ENCODE data around the gene CHPF.

Gene CHPF

DNA sequence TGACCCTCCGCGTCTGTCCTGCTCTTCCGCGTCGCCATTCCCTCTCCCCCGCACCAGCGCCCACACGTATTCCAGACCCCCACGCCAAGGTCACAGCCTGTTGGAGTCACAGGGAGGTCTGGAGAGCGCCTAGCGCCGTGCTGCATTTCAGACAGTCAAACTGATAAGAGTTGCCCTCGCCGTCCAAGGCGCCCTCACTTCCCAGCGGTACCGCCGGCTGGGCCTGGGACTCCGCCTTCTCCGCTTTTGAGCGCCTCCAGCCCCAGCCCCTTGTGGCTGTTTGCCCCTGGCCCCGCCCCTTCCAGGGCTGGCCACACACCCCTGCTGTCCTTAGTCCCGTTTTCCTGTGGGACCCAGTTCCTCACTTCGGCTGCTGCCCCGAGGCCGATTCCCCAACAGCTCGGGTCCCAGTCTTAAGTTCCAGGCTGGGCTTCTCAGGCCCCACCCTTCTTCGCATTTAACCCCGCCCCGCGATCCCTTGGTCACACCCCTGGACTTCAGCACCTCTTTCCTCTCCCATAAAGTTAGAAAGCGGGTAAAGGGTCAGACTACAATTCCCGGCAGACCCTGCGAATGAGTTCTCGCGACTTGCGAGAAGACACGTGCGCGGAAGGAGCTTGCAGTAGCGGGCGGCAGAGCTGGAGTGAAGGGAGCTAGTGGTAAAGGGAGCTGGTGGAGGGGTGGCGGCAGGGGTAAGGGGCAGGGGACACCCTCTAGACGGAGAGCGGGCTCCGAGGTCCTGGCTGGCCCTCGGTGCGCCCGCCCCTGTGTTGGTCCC, 45.1 kb downstream of the CHPF start, which contains the start of gene GMPPA:
TSS of gene GMPPA (plus strand) at position 612 of the 778 bp plus-strand sequence. CDS start 1,085 bp downstream, outside the sequence.
- Histone ChIP-seq H3K36me3 (ENCODE audit: control insufficient read depth in 2 of 2, insufficient read depth in 2 of 2, low read length in 2 of 2) (peaks cover 7% of the 10 kb centered on the region in 2 donors), H3K4me3 (ENCODE audit: low read length in 2 of 2) (peak within 1 kb of the TSS; percentile 90 to 95), H3K27me3 (ENCODE audit: control insufficient read depth in 2 of 2, insufficient read depth in 2 of 2, low read length in 2 of 2) (peaks cover 28 to 36% of the 10 kb centered on the region in 2 donors), H3K27ac (ENCODE audit: low read depth in 2 of 2, low read length in 2 of 2) (peak within 1 kb of the TSS; percentile 99 to 100), H3K9ac (ENCODE audit: low read depth in 1 of 2, low read length in 2 of 2) (peak within 1 kb of the TSS; percentile 98 to 99), H3K9me3 (ENCODE audit: control insufficient read depth in 2 of 2, low read length in 2 of 2) (no peaks in the 10 kb centered on the region), H3K4me1 (ENCODE audit: control insufficient read depth in 2 of 2, insufficient read depth in 2 of 2, low read length in 2 of 2) (peaks cover 14 to 26% of the 10 kb centered on the region in 2 donors)

DNA sequence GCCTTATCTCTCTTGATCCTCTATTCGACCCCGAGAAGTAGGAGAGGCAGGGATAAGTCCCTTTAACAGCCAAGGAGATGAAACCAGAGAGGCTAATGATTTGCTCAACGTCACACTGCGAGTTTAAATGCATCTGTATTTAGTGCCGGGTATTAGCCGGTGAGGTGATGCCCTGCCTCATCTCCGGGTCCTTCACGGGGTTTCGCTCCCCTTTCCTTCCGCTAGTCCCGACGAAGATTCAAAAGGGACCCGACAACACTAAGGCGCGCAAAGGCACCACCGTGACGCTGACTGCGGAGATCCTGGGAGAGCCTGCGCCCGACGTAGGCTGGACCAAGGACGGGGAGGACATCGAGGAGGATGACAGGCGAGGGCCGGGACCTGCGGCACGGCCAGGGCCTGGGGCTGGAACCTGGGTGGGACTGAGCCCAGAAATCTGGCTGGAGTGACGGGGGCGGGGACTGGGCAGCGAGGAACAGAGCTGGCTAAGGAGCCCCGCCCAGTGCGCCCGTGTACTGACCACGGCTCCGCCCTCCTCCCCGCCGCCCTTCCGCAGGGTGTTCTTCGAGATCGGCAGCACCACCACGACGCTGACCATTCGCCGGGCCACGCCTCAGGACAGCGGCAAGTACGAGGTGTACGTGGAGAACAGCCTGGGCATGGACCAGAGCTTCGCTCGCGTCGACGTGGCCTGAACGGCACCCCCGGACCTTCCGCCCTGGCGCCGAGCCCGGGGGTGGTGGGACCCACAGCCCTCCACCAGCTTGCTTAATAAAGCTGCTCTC, 45.9 kb downstream of the CHPF start:
- peak overlapping the region; percentile 99 to 100 for H3K27ac ChIP-seq (ENCODE audit: low read depth in 2 of 2, low read length in 2 of 2)
- H3K9ac ChIP-seq (ENCODE audit: low read depth in 1 of 2, low read length in 2 of 2), result peak overlapping the region; percentile 98 to 99
- H3K9me3 ChIP-seq (ENCODE audit: control insufficient read depth in 2 of 2, low read length in 2 of 2), result no peaks in the 10 kb centered on the region
- H3K4me1 ChIP-seq (ENCODE audit: control insufficient read depth in 2 of 2, insufficient read depth in 2 of 2, low read length in 2 of 2), result peaks cover 14 to 26% of the 10 kb centered on the region in 2 donors
- H3K27me3 ChIP-seq (ENCODE audit: control insufficient read depth in 2 of 2, insufficient read depth in 2 of 2, low read length in 2 of 2), result peaks cover 28 to 36% of the 10 kb centered on the region in 2 donors
- peaks cover 4 to 5% of the 10 kb centered on the region in 2 donors for H3K36me3 ChIP-seq (ENCODE audit: control insufficient read depth in 2 of 2, insufficient read depth in 2 of 2, low read length in 2 of 2)
- H3K4me3 ChIP-seq (ENCODE audit: low read length in 2 of 2), result peak overlapping the region; percentile 90 to 95

DNA sequence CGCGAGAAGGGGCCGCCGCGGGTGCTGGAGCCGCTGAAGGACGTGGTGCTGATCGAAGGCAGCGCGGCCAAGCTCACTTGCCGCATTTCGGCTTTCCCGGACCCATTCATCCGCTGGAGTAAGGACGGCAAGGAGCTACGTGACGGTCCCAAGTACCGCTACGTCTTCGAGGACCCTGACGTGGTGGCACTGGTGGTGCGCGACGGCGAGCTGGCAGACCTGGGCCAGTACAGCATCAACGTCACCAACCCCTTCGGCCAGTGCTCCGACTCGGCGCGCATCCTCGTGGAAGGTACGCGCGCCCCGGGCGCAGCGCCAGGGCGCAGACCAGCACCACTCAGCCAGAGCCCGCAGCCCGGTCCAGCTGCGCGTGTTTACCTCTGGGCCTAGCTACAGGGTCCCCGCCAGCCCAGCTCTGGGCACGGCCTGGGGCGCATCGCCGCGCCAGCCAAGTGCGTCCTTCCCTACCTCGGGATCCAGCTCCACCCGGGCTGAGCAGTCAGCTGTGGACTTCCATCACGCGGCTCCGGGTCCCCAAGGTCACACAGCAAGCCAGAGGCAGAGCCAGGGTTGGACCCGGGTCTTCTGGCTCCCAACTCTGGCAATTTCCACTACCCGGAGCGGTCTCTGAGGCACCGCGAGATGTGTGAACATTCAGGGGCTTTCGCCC, 46.6 kb downstream of the CHPF start:
- Histone ChIP-seq H3K4me1 (ENCODE audit: control insufficient read depth in 2 of 2, insufficient read depth in 2 of 2, low read length in 2 of 2) (peaks cover 14 to 26% of the 10 kb centered on the region in 2 donors), H3K27ac (ENCODE audit: low read depth in 2 of 2, low read length in 2 of 2) (peak overlapping the region; percentile 99 to 100), H3K27me3 (ENCODE audit: control insufficient read depth in 2 of 2, insufficient read depth in 2 of 2, low read length in 2 of 2) (peaks cover 30 to 36% of the 10 kb centered on the region in 2 donors), H3K9me3 (ENCODE audit: control insufficient read depth in 2 of 2, low read length in 2 of 2) (no peaks in the 10 kb centered on the region), H3K9ac (ENCODE audit: low read depth in 1 of 2, low read length in 2 of 2) (peak overlapping the region in 1 of 2 donors; percentile 63), H3K4me3 (ENCODE audit: low read length in 2 of 2) (peak overlapping the region; percentile 90 to 95), H3K36me3 (ENCODE audit: control insufficient read depth in 2 of 2, insufficient read depth in 2 of 2, low read length in 2 of 2) (peaks cover under 1 to 2% of the 10 kb centered on the region in 2 donors)

DNA sequence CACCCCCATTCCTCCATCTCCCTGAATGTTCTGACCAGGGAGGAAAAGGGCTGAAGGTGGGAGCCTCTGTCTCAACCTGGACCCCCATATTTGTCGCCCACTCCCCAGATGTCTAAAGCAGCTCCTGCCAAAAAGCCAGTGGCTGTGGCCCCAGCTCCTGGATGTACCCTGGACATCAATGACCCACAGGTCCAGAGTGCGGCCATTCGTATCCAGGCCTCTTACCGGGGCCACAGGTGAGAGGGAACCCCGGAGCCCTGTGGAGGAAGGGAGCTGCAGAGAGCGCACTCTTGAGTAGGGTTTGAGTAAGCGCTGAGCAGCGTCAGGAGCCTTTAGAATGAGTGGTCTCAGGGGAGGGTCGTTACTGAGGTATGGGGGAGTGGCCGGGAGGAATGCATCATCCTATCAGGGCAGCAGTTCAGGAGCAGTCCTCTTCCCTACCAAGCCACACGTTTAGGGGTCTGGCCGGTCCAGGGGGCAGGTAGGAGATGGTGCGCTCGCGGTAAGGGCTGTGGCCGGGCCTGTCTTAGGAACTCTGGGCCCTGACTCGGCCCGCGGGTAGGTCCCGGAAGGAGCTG, 47.3 kb downstream of the CHPF start:
- peaks cover 30 to 36% of the 10 kb centered on the region in 2 donors for H3K27me3 ChIP-seq (ENCODE audit: control insufficient read depth in 2 of 2, insufficient read depth in 2 of 2, low read length in 2 of 2)
- no peak overlapping the region for H3K9ac ChIP-seq (ENCODE audit: low read depth in 1 of 2, low read length in 2 of 2)
- H3K4me1 ChIP-seq (ENCODE audit: control insufficient read depth in 2 of 2, insufficient read depth in 2 of 2, low read length in 2 of 2), result peaks cover 14 to 26% of the 10 kb centered on the region in 2 donors

DNA sequence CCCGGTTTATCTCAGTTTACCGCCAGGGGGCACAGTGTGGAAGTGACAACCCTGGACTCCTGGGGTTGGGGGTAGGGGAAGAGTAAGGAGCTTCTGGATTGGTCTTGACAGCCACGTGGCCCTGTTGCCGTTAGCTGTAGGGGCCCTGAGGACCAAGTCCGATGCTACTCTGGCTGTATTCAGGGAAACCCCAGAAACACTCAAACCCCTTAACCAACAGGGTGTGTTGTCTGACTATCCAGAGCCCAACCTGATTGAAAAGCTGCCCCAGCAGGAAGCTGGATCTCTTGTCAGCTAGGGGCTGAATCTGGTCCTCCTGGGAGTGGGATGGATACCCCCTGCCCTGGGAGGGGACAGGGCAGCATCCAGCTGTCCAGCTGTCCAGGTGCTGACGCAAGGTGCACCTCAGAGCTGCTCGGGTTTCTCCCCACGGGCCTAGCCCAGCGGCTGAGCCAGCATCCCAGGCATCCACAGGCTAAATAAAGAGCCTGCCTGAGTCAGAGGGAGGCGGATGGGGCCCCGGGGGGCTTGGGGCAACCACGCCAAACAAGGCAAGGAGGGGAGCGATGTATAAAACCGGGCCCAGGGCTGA, 48.0 kb downstream of the CHPF start:
- H3K4me1 ChIP-seq (ENCODE audit: control insufficient read depth in 2 of 2, insufficient read depth in 2 of 2, low read length in 2 of 2), result peaks cover 14 to 26% of the 10 kb centered on the region in 2 donors

More for the DNA sequence above, 47.3 kb downstream of the CHPF start:
- Histone ChIP-seq H3K4me3 (ENCODE audit: low read length in 2 of 2) (peak overlapping the region in 1 of 2 donors; percentile 95), H3K27ac (ENCODE audit: low read depth in 2 of 2, low read length in 2 of 2) (no peak overlapping the region), H3K9me3 (ENCODE audit: control insufficient read depth in 2 of 2, low read length in 2 of 2) (no peaks in the 10 kb centered on the region), H3K36me3 (ENCODE audit: control insufficient read depth in 2 of 2, insufficient read depth in 2 of 2, low read length in 2 of 2) (no peaks in the 10 kb centered on the region)

DNA sequence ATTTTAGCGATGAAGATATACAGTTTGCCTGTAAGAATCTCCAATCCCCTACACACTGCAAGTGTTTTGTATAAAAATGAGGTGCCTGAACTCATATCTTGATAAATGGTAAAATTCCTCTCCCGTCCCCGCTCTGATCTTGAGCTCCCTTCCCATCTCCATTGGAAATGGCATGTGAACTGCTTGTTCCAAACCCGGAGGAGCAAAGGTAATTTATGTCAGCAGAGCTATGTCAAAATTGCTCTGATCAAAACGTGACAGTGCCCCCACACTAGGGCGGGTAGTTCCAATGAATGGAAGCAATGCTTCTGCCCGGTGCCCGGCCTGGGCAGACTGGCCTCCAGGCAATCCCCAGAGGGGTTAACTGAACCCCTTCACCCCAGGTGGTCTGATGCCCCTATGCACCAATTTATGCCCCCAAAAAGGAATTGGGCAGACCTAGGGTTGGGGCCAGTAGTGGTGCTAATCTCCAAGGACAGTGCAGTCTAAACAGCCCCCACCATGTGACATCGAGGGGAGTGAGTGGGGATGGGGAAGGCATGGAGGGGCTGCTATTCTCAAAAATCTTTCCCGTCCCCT, 48.6 kb downstream of the CHPF start:
- H3K27me3 ChIP-seq (ENCODE audit: control insufficient read depth in 2 of 2, insufficient read depth in 2 of 2, low read length in 2 of 2), result peaks cover 30 to 36% of the 10 kb centered on the region in 2 donors

More for the DNA sequence above, 48.0 kb downstream of the CHPF start:
- Histone ChIP-seq H3K4me3 (ENCODE audit: low read length in 2 of 2) (no peak overlapping the region), H3K27me3 (ENCODE audit: control insufficient read depth in 2 of 2, insufficient read depth in 2 of 2, low read length in 2 of 2) (peaks cover 30 to 36% of the 10 kb centered on the region in 2 donors), H3K27ac (ENCODE audit: low read depth in 2 of 2, low read length in 2 of 2) (no peak overlapping the region), H3K9ac (ENCODE audit: low read depth in 1 of 2, low read length in 2 of 2) (no peak overlapping the region), H3K36me3 (ENCODE audit: control insufficient read depth in 2 of 2, insufficient read depth in 2 of 2, low read length in 2 of 2) (no peaks in the 10 kb centered on the region), H3K9me3 (ENCODE audit: control insufficient read depth in 2 of 2, low read length in 2 of 2) (no peaks in the 10 kb centered on the region)

DNA sequence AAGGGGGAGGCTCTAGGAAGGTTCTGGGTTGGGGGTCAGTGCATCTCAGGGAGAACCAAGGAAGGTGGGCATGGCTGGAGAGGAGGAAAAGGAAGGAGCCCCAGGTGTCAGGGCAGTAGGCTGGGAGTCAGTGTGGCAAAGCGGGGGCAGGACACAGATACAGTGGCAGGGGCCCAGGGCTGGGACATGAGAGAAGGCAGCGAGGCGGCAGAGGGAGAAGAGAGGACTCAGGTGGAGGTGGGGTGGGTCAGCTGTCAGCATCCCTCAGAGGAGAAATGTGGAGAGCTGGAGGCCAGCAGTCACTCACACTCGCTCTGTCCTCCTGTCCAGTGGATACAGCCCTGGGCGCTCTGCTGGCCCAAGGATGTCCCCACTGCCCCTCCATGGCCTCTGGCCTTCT, 50.5 kb downstream of the CHPF start:
- H3K4me1 ChIP-seq (ENCODE audit: control insufficient read depth in 2 of 2, insufficient read depth in 2 of 2, low read length in 2 of 2), result peaks cover 12 to 14% of the 10 kb centered on the region in 2 donors
- no peaks in the 10 kb centered on the region for H3K9me3 ChIP-seq (ENCODE audit: control insufficient read depth in 2 of 2, low read length in 2 of 2)
- H3K36me3 ChIP-seq (ENCODE audit: control insufficient read depth in 2 of 2, insufficient read depth in 2 of 2, low read length in 2 of 2), result no peaks in the 10 kb centered on the region
- no peak overlapping the region for H3K9ac ChIP-seq (ENCODE audit: low read depth in 1 of 2, low read length in 2 of 2)
- H3K4me3 ChIP-seq (ENCODE audit: low read length in 2 of 2), result no peak overlapping the region
- H3K27ac ChIP-seq (ENCODE audit: low read depth in 2 of 2, low read length in 2 of 2), result no peak overlapping the region
- peaks cover 30 to 36% of the 10 kb centered on the region in 2 donors for H3K27me3 ChIP-seq (ENCODE audit: control insufficient read depth in 2 of 2, insufficient read depth in 2 of 2, low read length in 2 of 2)

More for the DNA sequence above, 48.6 kb downstream of the CHPF start:
- H3K27ac ChIP-seq (ENCODE audit: low read depth in 2 of 2, low read length in 2 of 2), result no peak overlapping the region
- no peaks in the 10 kb centered on the region for H3K9me3 ChIP-seq (ENCODE audit: control insufficient read depth in 2 of 2, low read length in 2 of 2)
- no peak overlapping the region for H3K9ac ChIP-seq (ENCODE audit: low read depth in 1 of 2, low read length in 2 of 2)
- no peaks in the 10 kb centered on the region for H3K36me3 ChIP-seq (ENCODE audit: control insufficient read depth in 2 of 2, insufficient read depth in 2 of 2, low read length in 2 of 2)
- H3K4me1 ChIP-seq (ENCODE audit: control insufficient read depth in 2 of 2, insufficient read depth in 2 of 2, low read length in 2 of 2), result peaks cover 14 to 24% of the 10 kb centered on the region in 2 donors
- H3K4me3 ChIP-seq (ENCODE audit: low read length in 2 of 2), result no peak overlapping the region

DNA sequence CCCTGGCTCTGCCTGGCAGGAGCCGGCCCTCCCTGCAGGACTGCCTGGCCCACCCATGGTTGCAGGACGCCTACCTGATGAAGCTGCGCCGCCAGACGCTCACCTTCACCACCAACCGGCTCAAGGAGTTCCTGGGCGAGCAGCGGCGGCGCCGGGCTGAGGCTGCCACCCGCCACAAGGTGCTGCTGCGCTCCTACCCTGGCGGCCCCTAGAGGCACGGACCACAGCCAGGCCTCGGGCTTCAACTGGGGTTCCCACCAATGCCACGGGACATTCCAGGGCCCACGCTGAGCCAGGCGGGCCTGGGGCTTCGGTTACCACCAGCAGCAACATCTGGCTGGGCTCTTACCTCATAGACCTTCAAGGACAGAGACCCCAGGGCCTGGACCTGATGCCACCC, 51.0 kb downstream of the CHPF start:
- Histone ChIP-seq H3K36me3 (ENCODE audit: control insufficient read depth in 2 of 2, insufficient read depth in 2 of 2, low read length in 2 of 2) (no peaks in the 10 kb centered on the region), H3K4me1 (ENCODE audit: control insufficient read depth in 2 of 2, insufficient read depth in 2 of 2, low read length in 2 of 2) (peaks cover 9 to 11% of the 10 kb centered on the region in 2 donors), H3K9ac (ENCODE audit: low read depth in 1 of 2, low read length in 2 of 2) (no peak overlapping the region), H3K27me3 (ENCODE audit: control insufficient read depth in 2 of 2, insufficient read depth in 2 of 2, low read length in 2 of 2) (peaks cover 30 to 36% of the 10 kb centered on the region in 2 donors), H3K4me3 (ENCODE audit: low read length in 2 of 2) (no peak overlapping the region), H3K9me3 (ENCODE audit: control insufficient read depth in 2 of 2, low read length in 2 of 2) (no peaks in the 10 kb centered on the region), H3K27ac (ENCODE audit: low read depth in 2 of 2, low read length in 2 of 2) (no peak overlapping the region)
